GM12872 (cell line): Measurements from ENCODE around the gene CNPY2.

Experiments used
- CTCF ChIP-seq: IDR thresholded peaks from 3 replicates; pipeline ENCODE4 v1.5.1; 2011; ENCODE audit warnings: low read depth, mild to moderate bottlenecking, low read length, moderate library complexity; ENCODE audit not compliant: insufficient read depth

Gene CNPY2

GRCh38 chr12:56304872-56305590 is 10.8 kb downstream of the CNPY2 start:
- no peak for TF ChIP-seq CTCF

- no peak for TF ChIP-seq CTCF
Measured at GRCh38 chr12:56304276-56304675, 11.5 kb downstream of the CNPY2 start.

GRCh38 chr12:56300644-56301464 is 14.9 kb downstream of the CNPY2 start:
- no peak for TF ChIP-seq CTCF

- no peak for TF ChIP-seq CTCF
Measured at GRCh38 chr12:56299853-56300643, 15.7 kb downstream of the CNPY2 start, which contains the start of gene CS. Gene CS (minus strand): TSS chr12:56300330. CDS start chr12:56300201, 129 bp downstream.

- TF ChIP-seq CTCF: no peak
Measured at GRCh38 chr12:56299308-56299852, 16.4 kb downstream of the CNPY2 start.

GRCh38 chr12:56298828-56299227 is 17.0 kb downstream of the CNPY2 start:
- no peak for TF ChIP-seq CTCF

GRCh38 chr12:56297400-56297799 is 18.4 kb downstream of the CNPY2 start:
- no peak for TF ChIP-seq CTCF
